Stomach (tissue), 9 donors: ENCODE measurements around the gene CHRNA5. TPM values are rescaled to one million over a fixed set of nuclear protein-coding genes. Genes with fewer than 3 reads are reported as not detected.

Experiments used
- DNase-seq, 2 donors: peaks; one replicate each; pipeline versions ENCODE4 v3.0.0 to v3.0.0-alpha.2; 2013 to 2019
- H3K27ac ChIP-seq, 5 donors: fragments of 200-600 bp in 4 of 5; sonication (generic) in 4 of 5; one replicate each; pipeline ENCODE4 v1.5.1; 2013 to 2019; ENCODE audit warnings: mild to moderate bottlenecking in 1 of 5, moderate library complexity in 1 of 5
- H3K27me3 ChIP-seq, 3 donors: fragments of 200-600 bp; sonication (generic); one replicate each; pipeline ENCODE4 v1.5.1; 2017 to 2019; ENCODE audit warnings: mixed run types in 1 of 3
- H3K36me3 ChIP-seq, 4 donors: fragments of 200-600 bp; sonication (generic); 1 replicate in 3 of 4; 2 replicates in 1 of 4; pipeline ENCODE4 v1.5.1; 2016 to 2019
- H3K4me1 ChIP-seq, 4 donors: fragments of 200-600 bp; sonication (generic); one replicate each; pipeline ENCODE4 v1.5.1; 2016 to 2019
- H3K4me3 ChIP-seq, 4 donors: fragments of 200-600 bp; sonication (generic) in 3 of 4; one replicate each; pipeline ENCODE4 v1.5.1; 2016 to 2019; ENCODE audit warnings: mild to moderate bottlenecking in 1 of 4
- H3K9me3 ChIP-seq, 4 donors: fragments of 200-600 bp; sonication (generic); one replicate each; pipeline ENCODE4 v1.5.1; 2016 to 2019
- EP300 ChIP-seq: sonication (generic); formaldehyde crosslinking; IDR thresholded peaks from one replicate; pipeline ENCODE4 v1.6.1; 2017; ENCODE audit warnings: antibody characterized with exemption
- POLR2A ChIP-seq, 4 donors: fragments of 450-650 bp; IDR thresholded peaks; one replicate each; pipeline ENCODE4 v1.6.1; 2016; ENCODE audit warnings: antibody characterized with exemption in 4 of 4, control low read depth in 2 of 4, mild to moderate bottlenecking in 1 of 4, moderate library complexity in 1 of 4
- POLR2AphosphoS5 ChIP-seq, 3 donors: sonication (generic); formaldehyde crosslinking; IDR thresholded peaks; one replicate each; pipeline ENCODE4 v1.6.1; 2016; ENCODE audit warnings: antibody characterized with exemption in 3 of 3
- WGBS, 5 donors: extraction: QIAGEN DNeasy Blood & Tissue Kit in 3 of 5; methylation state at CpG; one replicate each; pipeline versions ENCODE4 v1.1.5 to v1.1.7; 2013 to 2018; 5-methylcytosine and 5-hydroxymethylcytosine counted together
- intact Hi-C: fragments of 100-400 bp; cut with DNase I; formaldehyde crosslinking; loops from one replicate; pipeline ENCODE4 v1.15.1; 2023; ENCODE audit warnings: low total_unique reads
- polyA plus RNA-seq, 3 donors: library from polyadenylated mRNA; stranded (reverse); fragments of 200-250 nt; gene quantifications; one replicate each; pipeline ENCODE4 v1.2.3, GENCODE V29; 2013
- total RNA-seq, 5 donors: library from RNA; depleted of rRNA; stranded (reverse); fragments of >200 nt; gene quantifications; one replicate each; pipeline versions ENCODE4 v1.1.0 to v1.2.3, GENCODE V29; 2014 to 2016
- TF ChIP-seq, protein P1 (sequence below), 7 experiments: fragments of 450-650 bp in 4 of 7; fragments of 200-600 bp in 3 of 7; sonication (generic) in 3 of 7; IDR thresholded peaks; one replicate each; pipeline ENCODE4 v1.5.1; 2016 to 2019; ENCODE audit warnings: antibody characterized with exemption in 7 of 7, control low read depth in 2 of 7, mild to moderate bottlenecking in 1 of 7
- donor health status: healthy with polysubstance abuse.
- donor health status: Bipolar disorder and iron deficiency.
- donor health status: healthy.

CHRNA5 gene
- total and polyA plus RNA-seq, 8 donors: 1.1 to 1.8 (median 1.3) TPM; not detected in 4

DNA sequence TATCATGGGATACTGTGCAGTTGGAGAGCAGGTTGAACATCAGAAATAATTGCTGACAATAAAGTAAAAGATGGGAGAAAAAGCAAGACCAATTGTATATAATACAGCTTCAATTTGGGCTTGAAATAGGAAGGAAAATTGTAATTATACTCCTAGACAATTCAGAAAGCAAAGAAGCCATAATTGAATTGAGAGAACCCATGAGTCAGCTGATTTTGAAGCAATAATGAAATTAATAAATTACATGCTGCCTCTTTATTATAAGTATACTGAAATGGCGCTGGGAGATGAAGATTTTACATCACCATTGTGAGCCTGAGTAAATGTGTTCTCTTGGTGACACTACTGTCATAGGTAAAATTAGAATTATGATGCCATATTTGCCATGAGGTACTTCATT is 32.3 kb downstream of the CHRNA5 start:
- WGBS, 5 donors: 92 to 100% (median 97%) methylated on average over 1 of the region's 1 CpG
- H3K36me3 ChIP-seq: peaks cover 0 to 2% (median 0%) of the 10 kb centered on the region in 4 donors
- no peaks in the 10 kb centered on the region for H3K9me3 ChIP-seq
- no peaks in the 10 kb centered on the region for H3K4me1 ChIP-seq
- intact Hi-C loops: no loop called here
- TF ChIP-seq POLR2A (IDR thresholded peaks at IDR 0.05) (no peak), EP300 (no peak), POLR2AphosphoS5 (IDR thresholded peaks at IDR 0.05) (no peak)
- TF ChIP-seq, protein P1, sequence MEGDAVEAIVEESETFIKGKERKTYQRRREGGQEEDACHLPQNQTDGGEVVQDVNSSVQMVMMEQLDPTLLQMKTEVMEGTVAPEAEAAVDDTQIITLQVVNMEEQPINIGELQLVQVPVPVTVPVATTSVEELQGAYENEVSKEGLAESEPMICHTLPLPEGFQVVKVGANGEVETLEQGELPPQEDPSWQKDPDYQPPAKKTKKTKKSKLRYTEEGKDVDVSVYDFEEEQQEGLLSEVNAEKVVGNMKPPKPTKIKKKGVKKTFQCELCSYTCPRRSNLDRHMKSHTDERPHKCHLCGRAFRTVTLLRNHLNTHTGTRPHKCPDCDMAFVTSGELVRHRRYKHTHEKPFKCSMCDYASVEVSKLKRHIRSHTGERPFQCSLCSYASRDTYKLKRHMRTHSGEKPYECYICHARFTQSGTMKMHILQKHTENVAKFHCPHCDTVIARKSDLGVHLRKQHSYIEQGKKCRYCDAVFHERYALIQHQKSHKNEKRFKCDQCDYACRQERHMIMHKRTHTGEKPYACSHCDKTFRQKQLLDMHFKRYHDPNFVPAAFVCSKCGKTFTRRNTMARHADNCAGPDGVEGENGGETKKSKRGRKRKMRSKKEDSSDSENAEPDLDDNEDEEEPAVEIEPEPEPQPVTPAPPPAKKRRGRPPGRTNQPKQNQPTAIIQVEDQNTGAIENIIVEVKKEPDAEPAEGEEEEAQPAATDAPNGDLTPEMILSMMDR (IDR thresholded peaks at IDR 0.05): no peak
- peaks cover 0 to 4% (median 0%) of the 10 kb centered on the region in 3 donors for H3K27me3 ChIP-seq
- no peak for DNase-seq
- no peak overlapping the region for H3K27ac ChIP-seq
- H3K4me3 ChIP-seq: no peak overlapping the region

DNA sequence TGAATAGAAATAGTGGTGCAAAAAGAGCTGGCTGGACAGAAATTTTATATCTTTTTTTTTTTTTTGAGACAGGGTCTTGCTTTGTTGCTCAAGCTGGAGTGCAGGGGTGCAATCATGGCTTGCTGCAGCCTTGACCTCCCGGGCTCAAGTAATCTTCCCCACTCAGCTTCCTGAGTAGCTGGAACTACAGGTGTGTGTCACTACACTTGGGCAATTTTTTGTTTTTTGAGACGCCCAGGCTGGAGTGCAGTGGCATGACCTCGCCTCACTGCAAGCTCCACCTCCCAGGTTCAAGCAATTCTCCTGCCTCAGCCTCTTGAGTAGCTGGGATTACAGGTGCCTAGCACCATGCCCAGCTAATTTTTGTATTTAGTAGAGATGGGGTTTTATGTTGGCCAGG is 33.0 kb downstream of the CHRNA5 start:
- intact Hi-C loops: no loop called here
- Histone ChIP-seq H3K9me3 (no peaks in the 10 kb centered on the region), H3K4me1 (no peaks in the 10 kb centered on the region), H3K27ac (no peak overlapping the region), H3K27me3 (peaks cover 0 to 4% (median 0%) of the 10 kb centered on the region in 3 donors), H3K4me3 (no peak overlapping the region), H3K36me3 (peaks cover 0 to 2% (median 0%) of the 10 kb centered on the region in 4 donors)
- TF ChIP-seq EP300 (no peak), POLR2AphosphoS5 (IDR thresholded peaks at IDR 0.05) (no peak), POLR2A (IDR thresholded peaks at IDR 0.05) (no peak)
- TF ChIP-seq, protein P1 (IDR thresholded peaks at IDR 0.05): no peak
- no peak for DNase-seq
- 75 to 87% (median 80%) methylated on average over 3 of the region's 3 CpGs for whole genome bisulfite sequencing, 5 donors

- H3K4me1 ChIP-seq: no peaks in the 10 kb centered on the region
- DNase-seq: no peak
- peaks cover 0 to 2% (median 0%) of the 10 kb centered on the region in 4 donors for H3K36me3 ChIP-seq
- H3K4me3 ChIP-seq: no peak overlapping the region
- intact Hi-C loops: no loop called here
- peaks cover 0 to 4% (median 0%) of the 10 kb centered on the region in 3 donors for H3K27me3 ChIP-seq
- TF ChIP-seq POLR2A (IDR thresholded peaks at IDR 0.05) (no peak), EP300 (no peak), POLR2AphosphoS5 (IDR thresholded peaks at IDR 0.05) (no peak)
- TF ChIP-seq, protein P1 (IDR thresholded peaks at IDR 0.05): no peak
- H3K9me3 ChIP-seq: no peaks in the 10 kb centered on the region
- H3K27ac ChIP-seq: no peak overlapping the region
Measured at GRCh38 chr15:78599189-78599588, 33.9 kb downstream of the CHRNA5 start.

GRCh38 chr15:78603467-78603866 is 38.1 kb downstream of the CHRNA5 start:
- TF ChIP-seq EP300: no peak
- TF ChIP-seq, protein P1 (IDR thresholded peaks at IDR 0.05): no peak
- no peak for TF ChIP-seq POLR2A (IDR thresholded peaks at IDR 0.05)
- no peak overlapping the region for H3K4me3 ChIP-seq
- no peaks in the 10 kb centered on the region for H3K4me1 ChIP-seq
- DNase-seq: no peak
- H3K9me3 ChIP-seq: no peaks in the 10 kb centered on the region
- intact Hi-C loops: no loop called here
- peaks cover 0 to 2% (median 0%) of the 10 kb centered on the region in 4 donors for H3K36me3 ChIP-seq
- WGBS, 5 donors: 71 to 84% (median 74%) methylated on average over 3 of the region's 3 CpGs
- H3K27ac ChIP-seq: no peak overlapping the region
- peaks cover 0 to 4% (median 0%) of the 10 kb centered on the region in 3 donors for H3K27me3 ChIP-seq
